ENCODE measurements around the gene SEPTIN3. TPM values are rescaled to one million over a fixed set of nuclear protein-coding genes. Genes with fewer than 3 reads are reported as not detected.

Gene SEPTIN3
- total RNA-seq = 0.87 to 0.92 TPM (median 0.92 TPM) in 3 replicates
- long read RNA-seq = 0 reads

DNA sequence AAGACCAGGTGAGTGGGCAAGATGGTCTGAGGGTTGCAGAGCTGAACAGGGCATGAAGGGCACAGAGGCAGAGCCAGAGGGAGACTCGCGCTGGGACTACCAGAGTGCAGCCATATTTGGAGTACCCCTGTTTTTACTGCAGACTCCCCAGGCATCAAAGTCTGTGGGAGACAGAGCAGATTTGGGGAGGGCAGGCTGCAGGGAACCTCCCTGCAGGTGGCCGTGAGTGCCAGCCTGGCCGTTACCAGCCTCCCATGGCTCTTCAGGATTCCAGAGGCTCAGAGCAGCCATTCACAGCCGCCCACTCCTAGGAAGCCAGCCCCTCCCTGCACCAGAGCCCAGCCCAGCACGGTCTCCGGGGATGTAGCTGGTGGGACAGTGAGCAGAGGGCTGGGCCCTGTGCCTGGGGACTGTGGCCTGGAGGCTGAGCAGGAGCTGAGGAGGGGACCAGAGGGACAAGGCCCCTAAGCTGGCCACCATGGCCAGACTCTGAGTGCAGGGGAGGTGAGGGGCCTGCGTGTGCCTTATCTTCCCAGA is at the start of gene SEPTIN3:
SEPTIN3 (plus strand) TSS at position 334 of the 537 bp plus-strand sequence. CDS start 2,050 bp downstream, outside the sequence.
- no peaks in the 10 kb centered on the region for H3K9me3 Mint-ChIP-seq (ENCODE audit: low read depth)
- H3K4me3 Mint-ChIP-seq (ENCODE audit: unreplicated experiment) = no peak within 1 kb of the TSS
- H3K27ac Mint-ChIP-seq (ENCODE audit: unreplicated experiment) = no peak within 1 kb of the TSS
- no peak for DNase-seq (ENCODE audit: low spot score)
- TF ChIP-seq, protein P1, sequence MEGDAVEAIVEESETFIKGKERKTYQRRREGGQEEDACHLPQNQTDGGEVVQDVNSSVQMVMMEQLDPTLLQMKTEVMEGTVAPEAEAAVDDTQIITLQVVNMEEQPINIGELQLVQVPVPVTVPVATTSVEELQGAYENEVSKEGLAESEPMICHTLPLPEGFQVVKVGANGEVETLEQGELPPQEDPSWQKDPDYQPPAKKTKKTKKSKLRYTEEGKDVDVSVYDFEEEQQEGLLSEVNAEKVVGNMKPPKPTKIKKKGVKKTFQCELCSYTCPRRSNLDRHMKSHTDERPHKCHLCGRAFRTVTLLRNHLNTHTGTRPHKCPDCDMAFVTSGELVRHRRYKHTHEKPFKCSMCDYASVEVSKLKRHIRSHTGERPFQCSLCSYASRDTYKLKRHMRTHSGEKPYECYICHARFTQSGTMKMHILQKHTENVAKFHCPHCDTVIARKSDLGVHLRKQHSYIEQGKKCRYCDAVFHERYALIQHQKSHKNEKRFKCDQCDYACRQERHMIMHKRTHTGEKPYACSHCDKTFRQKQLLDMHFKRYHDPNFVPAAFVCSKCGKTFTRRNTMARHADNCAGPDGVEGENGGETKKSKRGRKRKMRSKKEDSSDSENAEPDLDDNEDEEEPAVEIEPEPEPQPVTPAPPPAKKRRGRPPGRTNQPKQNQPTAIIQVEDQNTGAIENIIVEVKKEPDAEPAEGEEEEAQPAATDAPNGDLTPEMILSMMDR (IDR thresholded peaks at IDR 0.05) = no peak
- peaks cover 2% of the 10 kb centered on the region for H3K36me3 Mint-ChIP-seq (ENCODE audit: low read depth)
- no peaks in the 10 kb centered on the region for H3K4me1 Mint-ChIP-seq (ENCODE audit: low read depth)
- H3K27me3 Mint-ChIP-seq (ENCODE audit: low read depth) = peaks cover 12% of the 10 kb centered on the region

DNA sequence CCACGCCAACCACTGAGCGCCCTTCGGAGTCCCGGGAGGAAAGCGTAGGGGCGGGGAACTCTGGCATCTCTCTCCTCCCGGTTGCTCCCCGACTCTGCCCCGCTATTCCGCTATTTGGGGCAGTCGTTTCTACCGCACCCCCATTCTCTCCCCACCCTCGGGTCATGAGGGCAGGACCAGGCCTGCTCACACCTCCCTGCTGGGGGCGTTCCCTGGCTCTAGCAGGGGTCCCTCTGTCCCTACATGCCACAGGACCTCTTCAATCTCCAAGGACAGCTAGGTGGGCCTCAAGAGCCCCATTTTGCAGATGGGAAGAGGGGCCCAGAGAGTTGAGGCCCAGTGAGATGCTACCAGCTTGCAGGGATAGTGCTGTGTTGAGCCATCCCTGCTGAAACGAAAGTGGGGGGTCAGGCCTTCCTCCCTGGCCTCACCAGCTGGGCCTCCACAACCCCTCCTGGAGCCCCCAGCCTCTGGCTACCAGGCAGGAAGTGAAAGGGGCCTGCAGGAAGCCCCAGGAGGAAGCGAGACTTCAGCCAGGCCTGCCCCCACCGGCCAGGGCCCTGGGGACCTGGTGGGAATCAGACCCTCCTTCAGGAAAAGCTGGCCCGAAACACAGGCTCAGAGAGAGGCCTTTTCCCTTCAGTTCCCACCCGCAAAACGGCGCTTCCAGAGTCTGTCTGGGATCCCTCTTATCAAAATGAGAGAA is 48.8 kb upstream of the SEPTIN3 start:
- peaks cover 24% of the 10 kb centered on the region for H3K27me3 Mint-ChIP-seq (ENCODE audit: low read depth)
- no peak for DNase-seq (ENCODE audit: low spot score)
- no peaks in the 10 kb centered on the region for H3K9me3 Mint-ChIP-seq (ENCODE audit: low read depth)
- peaks cover 8% of the 10 kb centered on the region for H3K4me1 Mint-ChIP-seq (ENCODE audit: low read depth)
- no peak overlapping the region for H3K4me3 Mint-ChIP-seq (ENCODE audit: unreplicated experiment)
- no peaks in the 10 kb centered on the region for H3K36me3 Mint-ChIP-seq (ENCODE audit: low read depth)
- TF ChIP-seq, protein P1 (IDR thresholded peaks at IDR 0.05) = no peak
- no peak overlapping the region for H3K27ac Mint-ChIP-seq (ENCODE audit: unreplicated experiment)

DNA sequence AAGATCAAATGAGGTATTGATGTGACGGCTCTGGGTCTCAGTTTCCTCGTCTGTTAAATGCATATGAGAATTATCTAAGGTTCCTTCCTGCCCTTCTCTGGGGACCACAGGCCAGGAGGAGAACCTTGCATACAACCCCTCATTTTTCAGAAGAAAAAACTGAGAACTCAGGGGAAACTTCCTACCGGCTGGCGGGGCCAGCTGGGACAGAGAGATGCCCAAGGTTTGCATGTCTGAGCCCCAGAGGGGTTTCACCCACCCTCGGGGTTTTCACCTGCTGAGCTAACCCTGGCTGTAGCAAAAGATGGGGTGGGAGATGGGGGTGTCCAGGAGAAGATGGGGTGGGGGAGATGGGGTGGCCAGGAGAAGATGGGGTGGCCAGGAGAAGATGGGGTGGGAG is 46.9 kb upstream of the SEPTIN3 start:
- Mint-ChIP-seq H3K4me1 (ENCODE audit: low read depth) (peaks cover 12% of the 10 kb centered on the region), H3K27me3 (ENCODE audit: low read depth) (peaks cover 15% of the 10 kb centered on the region), H3K4me3 (ENCODE audit: unreplicated experiment) (no peak overlapping the region), H3K36me3 (ENCODE audit: low read depth) (no peaks in the 10 kb centered on the region), H3K9me3 (ENCODE audit: low read depth) (no peaks in the 10 kb centered on the region), H3K27ac (ENCODE audit: unreplicated experiment) (no peak overlapping the region)
- DNase-seq (ENCODE audit: low spot score) = no peak
- TF ChIP-seq, protein P1 (IDR thresholded peaks at IDR 0.05) = no peak

DNA sequence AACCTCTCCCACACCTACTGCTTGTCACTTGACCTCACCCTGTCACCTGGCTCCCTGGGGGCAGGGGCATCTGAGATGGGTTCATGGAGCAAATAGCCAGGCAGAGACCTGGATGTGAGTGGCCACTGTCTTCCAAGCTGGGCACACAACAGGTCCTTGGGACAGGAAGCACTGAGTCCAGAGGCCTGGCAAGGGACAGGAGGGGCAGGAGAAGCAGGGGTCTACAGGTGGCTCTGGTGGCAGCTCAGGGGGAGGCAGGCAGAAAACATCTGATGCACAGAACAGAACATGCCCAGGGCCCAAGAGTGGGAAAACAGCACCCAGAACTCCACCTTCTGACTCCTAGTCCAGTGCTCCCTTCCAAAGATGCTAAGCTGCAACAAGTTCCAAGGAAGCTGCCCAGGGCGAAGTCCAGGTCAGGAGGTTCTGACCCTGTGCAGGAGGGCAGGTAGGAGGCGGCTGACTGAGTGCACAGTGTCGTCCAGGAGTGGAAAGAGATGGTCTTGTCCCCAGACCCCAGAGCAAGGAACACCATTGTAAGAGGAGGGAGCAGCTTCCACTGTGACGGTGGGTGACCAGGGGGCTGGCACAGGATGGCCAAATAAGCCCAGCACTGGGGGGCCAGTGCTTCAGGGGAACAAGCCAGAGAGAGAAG is 46.2 kb upstream of the SEPTIN3 start:
- H3K27me3 Mint-ChIP-seq (ENCODE audit: low read depth) = peaks cover 14% of the 10 kb centered on the region
- no peak overlapping the region for H3K27ac Mint-ChIP-seq (ENCODE audit: unreplicated experiment)
- no peaks in the 10 kb centered on the region for H3K36me3 Mint-ChIP-seq (ENCODE audit: low read depth)
- H3K4me1 Mint-ChIP-seq (ENCODE audit: low read depth) = peaks cover 9% of the 10 kb centered on the region
- no peak overlapping the region for H3K4me3 Mint-ChIP-seq (ENCODE audit: unreplicated experiment)
- DNase-seq (ENCODE audit: low spot score) = no peak
- H3K9me3 Mint-ChIP-seq (ENCODE audit: low read depth) = no peaks in the 10 kb centered on the region
- TF ChIP-seq, protein P1 (IDR thresholded peaks at IDR 0.05) = no peak

- no peaks in the 10 kb centered on the region for H3K9me3 Mint-ChIP-seq (ENCODE audit: low read depth)
- H3K4me1 Mint-ChIP-seq (ENCODE audit: low read depth) = peaks cover 4% of the 10 kb centered on the region
- H3K4me3 Mint-ChIP-seq (ENCODE audit: unreplicated experiment) = no peak overlapping the region
- TF ChIP-seq, protein P1 (IDR thresholded peaks at IDR 0.05) = no peak
- no peak for DNase-seq (ENCODE audit: low spot score)
- no peak overlapping the region for H3K27ac Mint-ChIP-seq (ENCODE audit: unreplicated experiment)
- H3K27me3 Mint-ChIP-seq (ENCODE audit: low read depth) = peaks cover 13% of the 10 kb centered on the region
- H3K36me3 Mint-ChIP-seq (ENCODE audit: low read depth) = no peaks in the 10 kb centered on the region
These were observed 45.5 kb upstream of the SEPTIN3 start for GRCh38 chr22:41923595-41924276.

All from chondrocyte (in vitro differentiated cells).